HG03196 (cell line): ENCODE results near the gene SDS.

Experiments used
- ATAC-seq: cut with Tn5 transposase; IDR thresholded peaks from one replicate; pipeline ENCODE4 v1.9.1; 2021; ENCODE audit not compliant: unreplicated experiment

The SDS gene

DNA sequence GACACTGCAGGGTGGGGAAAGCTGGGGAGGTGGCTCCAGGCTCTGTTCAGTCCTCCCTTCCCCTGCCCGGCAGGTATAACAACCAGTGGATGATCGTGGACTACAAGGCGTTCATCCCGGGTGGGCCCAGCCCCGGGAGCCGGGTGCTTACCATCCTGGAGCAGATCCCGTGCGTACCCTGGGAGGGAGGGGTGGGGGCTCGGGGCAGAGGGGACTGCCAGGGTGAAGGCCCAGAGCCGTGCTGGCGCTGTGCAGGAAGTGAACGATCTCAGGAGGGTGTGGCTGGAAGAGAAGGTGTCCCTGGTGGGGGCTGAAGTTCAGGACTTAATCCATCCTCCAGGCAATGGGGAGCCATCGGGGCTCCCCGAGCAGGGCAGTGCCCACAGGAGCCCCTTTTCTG is 18.9 kb downstream of the SDS start:
- no peak for ATAC-seq

DNA sequence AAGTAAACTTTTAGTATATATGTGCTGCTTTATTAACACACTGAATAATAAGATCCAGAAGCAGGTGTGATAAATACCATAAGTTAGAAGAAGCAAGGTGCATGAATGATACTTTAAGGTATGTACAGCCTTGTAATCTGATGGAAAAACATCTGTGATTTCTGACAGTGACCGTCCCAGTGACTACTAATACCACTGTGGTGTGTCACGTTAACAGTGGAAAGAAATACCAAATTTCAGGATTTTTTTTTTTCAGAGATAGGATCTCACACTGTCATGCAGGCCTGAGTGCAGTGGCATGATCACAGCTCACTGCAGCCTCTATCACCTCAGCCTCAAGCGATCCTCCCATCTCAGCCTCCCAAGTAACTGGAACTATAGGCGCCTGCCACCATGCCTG is 21.5 kb downstream of the SDS start:
- ATAC-seq, result no peak

DNA sequence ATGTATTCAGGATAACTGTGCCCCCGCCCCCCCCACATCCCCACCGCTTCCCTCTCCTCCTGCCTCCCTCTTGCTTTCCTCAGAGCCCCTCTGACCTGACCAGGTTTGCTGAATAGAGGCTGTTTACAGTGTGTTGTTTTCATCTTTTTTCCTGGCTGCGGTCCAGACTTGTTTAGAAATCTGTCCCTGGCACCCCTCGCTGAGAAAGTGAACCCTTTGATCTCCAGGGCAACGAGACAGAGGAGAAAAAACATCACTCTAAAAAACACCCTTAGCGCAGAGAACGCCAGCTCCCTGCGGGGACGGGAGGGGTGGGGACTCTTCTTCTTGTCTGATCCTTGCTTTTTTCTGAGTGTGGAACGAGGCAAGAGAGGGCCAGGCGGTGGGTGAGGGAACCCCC is 22.5 kb downstream of the SDS start:
- ATAC-seq, result no peak

DNA sequence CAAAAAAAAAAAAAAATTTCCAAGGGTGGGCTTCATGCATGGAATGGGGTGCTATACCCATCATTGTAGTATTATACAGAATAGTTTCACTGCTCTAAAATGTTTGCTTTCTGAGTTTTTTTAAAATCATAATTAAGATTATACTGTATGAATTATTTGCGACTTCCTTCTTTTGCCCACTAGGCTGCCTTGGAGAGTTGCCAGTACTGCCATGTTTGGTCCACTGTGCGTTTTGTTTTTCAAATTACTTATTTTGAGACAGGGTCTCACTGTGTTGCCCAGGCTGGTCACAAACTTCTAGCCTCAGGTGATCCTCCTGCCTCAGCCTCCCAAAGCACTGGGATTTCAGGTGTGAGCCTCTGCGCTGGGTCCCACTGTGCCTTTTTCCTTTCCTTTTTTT is 25.4 kb downstream of the SDS start:
- ATAC-seq, result no peak

GRCh38 chr12:113374823-113375428 is 28.8 kb downstream of the SDS start:
- ATAC-seq, result no peak

GRCh38 chr12:113373969-113374368 is 29.7 kb downstream of the SDS start:
- ATAC-seq, result no peak

DNA sequence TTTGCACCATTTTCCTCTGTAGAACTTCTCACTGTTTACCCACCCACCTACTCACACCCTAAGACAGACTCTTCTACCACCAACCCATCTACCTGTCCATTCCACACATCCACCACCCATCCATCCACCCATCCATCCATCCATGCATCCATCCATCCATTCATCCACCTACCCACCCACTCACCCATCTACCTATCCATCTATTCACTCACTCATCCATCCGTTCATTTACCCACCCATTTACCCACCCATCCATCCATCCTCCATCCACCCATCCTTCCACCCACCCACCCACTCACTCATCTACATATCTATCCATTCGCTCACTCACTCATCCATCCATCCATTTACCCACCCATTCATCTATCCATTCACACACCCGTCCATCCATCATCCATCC is 30.2 kb downstream of the SDS start:
- no peak for ATAC-seq

DNA sequence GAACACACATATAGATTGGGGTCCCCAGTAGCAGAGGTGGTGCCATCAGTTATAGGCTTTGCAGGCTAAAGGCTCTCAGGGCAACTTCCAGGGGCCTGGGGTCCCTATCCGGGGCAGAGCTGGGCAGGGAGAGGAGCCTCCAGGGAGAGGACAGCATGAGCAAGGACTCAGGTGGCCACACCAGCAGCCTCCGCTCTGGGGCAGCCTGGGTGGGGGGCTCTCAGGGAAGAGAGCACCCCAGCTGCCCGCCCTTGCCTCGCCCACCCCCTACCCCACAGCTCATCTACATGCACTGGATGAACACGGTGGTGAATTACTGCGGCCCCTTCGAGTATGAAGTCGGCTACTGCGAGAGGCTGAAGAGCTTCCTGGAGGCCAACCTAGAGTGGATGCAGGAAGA is 31.3 kb downstream of the SDS start:
- no peak for ATAC-seq

- ATAC-seq, result no peak
Measured at GRCh38 chr12:113371808-113372207, 31.9 kb downstream of the SDS start.

GRCh38 chr12:113370923-113371682 is 32.6 kb downstream of the SDS start:
- no peak for ATAC-seq

- no peak for ATAC-seq
Measured at GRCh38 chr12:113369391-113369985, 34.2 kb downstream of the SDS start.

- ATAC-seq, result no peak
Measured at GRCh38 chr12:113368331-113368730, 35.4 kb downstream of the SDS start.

DNA sequence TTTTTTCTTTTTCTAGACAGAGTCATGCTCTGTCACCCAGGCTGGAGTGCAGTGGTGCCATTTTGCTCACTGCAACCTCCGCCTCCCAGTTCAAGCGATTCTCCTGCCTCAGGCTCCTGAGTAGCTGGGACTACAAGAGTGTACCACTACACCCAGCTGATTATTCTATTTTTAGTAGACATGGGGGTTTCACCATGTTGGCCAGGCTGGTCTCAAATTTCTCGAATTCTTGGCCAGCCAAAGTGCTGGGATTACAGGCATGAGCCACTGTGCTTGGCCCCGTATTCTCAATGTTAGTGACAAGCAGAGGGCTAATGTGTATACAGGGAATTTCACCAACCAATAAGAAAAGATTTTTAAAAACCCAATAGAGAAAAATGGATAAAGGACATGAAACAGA is 36.9 kb downstream of the SDS start:
- no peak for ATAC-seq

- no peak for ATAC-seq
Measured at GRCh38 chr12:113365639-113366395, 37.9 kb downstream of the SDS start.

DNA sequence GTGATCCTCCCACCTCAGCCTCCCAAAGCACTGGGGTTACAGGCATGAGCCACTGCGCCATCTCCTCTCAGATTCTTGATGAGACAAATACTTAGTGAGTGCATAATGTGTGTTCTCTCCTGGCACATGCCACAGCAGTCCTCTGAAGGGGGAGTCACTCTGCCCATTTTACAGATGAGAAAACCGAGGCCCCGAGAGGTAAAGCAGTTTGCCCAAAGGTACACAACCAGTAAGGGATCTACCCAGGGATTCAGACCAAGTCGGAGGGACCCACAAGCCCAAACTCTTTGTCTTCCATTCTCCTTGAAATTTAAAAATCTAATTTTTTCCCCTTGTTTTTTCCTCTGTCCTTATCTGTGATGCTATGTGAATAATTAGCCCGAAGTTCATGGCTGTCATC is 39.0 kb downstream of the SDS start:
- ATAC-seq, result no peak

GRCh38 chr12:113361574-113362370 is 41.9 kb downstream of the SDS start:
- no peak for ATAC-seq

DNA sequence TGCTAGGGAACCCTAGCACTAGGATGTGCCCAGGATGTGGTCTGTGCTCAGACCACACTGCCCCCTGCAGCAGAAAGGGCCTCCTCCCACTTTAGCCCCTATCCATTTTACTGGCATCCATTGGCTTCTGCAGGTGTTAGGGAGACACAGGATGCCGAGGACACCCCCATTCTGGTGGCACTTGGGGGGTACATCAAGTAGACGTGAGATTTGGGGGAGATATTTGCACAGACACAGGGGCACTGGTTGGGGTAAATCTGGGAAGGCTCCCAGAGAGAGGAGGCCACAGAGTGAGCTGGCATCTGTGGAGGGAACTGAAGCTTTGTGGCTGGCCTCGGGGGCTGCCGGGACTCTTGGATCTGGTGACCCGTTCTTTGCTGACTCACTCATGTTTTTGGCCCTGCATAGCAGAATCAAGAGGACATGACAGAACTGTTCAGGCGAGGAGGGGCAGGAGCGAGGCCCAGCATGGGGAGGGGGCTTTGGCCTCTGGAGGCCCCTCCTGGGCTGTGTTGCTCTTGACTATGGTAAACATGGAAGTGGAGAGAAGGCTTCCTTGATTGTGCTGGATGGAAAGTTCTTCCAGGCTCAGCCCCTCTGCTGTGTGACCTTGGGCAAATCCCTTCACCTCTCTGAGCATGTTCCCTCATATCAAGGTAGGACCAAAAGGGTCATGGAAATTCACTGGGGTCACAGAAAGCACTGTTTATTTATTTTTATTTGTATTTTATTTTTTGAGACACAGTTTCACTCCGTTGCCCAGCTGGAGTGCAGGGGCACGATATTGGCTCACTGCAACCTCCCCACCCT is 43.5 kb downstream of the SDS start:
- ATAC-seq, result no peak

DNA sequence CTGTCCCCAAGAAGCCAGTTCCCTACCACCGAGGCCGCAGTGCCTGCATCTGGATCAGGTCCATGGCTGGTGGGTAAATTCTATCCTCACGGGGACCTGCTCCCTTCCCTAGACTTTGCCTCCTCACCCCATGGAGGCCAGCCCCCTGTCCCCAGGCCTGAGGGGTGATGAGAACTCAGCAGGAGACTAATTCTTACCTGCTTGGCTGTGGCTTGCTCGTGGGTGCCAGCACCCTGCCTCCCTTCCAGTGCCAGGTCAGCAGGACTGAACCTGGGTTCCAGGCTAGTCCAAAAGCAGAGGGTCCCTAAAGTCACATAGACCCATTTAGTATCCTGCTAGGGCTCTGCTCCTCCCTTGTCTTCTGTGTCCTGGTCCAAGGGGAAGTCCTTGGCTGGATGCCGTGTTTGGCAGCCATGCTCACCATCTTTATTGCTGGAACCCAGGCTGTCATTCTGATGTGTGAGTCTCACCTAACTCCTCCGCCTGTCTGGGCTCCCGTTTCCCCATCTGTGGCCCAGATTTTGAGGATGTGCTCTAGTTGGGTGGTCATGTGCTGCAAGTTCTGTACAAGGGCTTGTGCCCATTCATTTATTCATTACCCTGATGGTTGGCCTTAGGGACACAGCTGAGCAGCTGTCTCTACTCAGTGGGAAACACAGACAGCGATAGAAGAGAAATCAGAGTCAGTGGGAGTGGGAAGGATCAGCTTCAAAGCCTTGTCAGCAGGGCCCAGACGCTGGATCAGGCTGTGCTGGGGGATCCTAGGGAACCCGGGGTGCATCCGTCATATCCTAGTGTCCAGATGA is 44.4 kb downstream of the SDS start:
- ATAC-seq, result peak; percentile 4

GRCh38 chr12:113358381-113359132 is 45.1 kb downstream of the SDS start, which contains the start of gene PLBD2:
PLBD2 (plus strand) TSS chr12:113358587; CDS start chr12:113358601, 14 bp downstream.
- peak; percentile 91 for ATAC-seq
